Neural progenitor cell (in vitro differentiated cells): ENCODE data around the gene ARX.

Experiments
- EZH2 ChIP-seq: fragments of 200-600 bp; sonication (generic); IDR thresholded peaks from 2 replicates; pipeline ENCODE4 v1.6.1; 2017; ENCODE audit warnings: antibody characterized with exemption, mild to moderate bottlenecking, moderate library complexity
- TF ChIP-seq, protein P1 (sequence below): fragments of 200-600 bp; sonication (generic); IDR thresholded peaks from 2 replicates; pipeline ENCODE4 v1.5.1; 2017; ENCODE audit warnings: antibody characterized with exemption, mild to moderate bottlenecking

GRCh38 chrX:25043192-25043591, 27.4 kb upstream of the ARX start:
- TF ChIP-seq, protein P1, sequence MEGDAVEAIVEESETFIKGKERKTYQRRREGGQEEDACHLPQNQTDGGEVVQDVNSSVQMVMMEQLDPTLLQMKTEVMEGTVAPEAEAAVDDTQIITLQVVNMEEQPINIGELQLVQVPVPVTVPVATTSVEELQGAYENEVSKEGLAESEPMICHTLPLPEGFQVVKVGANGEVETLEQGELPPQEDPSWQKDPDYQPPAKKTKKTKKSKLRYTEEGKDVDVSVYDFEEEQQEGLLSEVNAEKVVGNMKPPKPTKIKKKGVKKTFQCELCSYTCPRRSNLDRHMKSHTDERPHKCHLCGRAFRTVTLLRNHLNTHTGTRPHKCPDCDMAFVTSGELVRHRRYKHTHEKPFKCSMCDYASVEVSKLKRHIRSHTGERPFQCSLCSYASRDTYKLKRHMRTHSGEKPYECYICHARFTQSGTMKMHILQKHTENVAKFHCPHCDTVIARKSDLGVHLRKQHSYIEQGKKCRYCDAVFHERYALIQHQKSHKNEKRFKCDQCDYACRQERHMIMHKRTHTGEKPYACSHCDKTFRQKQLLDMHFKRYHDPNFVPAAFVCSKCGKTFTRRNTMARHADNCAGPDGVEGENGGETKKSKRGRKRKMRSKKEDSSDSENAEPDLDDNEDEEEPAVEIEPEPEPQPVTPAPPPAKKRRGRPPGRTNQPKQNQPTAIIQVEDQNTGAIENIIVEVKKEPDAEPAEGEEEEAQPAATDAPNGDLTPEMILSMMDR: no peak
- no peak for TF ChIP-seq EZH2
